GM10266 (cell line): ENCODE results near the gene ADGRB3.
"Not testable (repeated sequence)": the region's sequence is repeated elsewhere in the genome, so short reads cannot be mapped to it uniquely, and the experiment has no call there.

Experiments
- DNase-seq: peaks from one replicate; pipeline ENCODE4 v3.0.0; 2012; ENCODE audit errors: extremely low spot score
- CTCF ChIP-seq: IDR thresholded peaks from 2 replicates; pipeline ENCODE4 v1.5.1; 2012; ENCODE audit warnings: mild to moderate bottlenecking, low read depth; ENCODE audit not compliant: control insufficient read depth, insufficient read depth; ENCODE audit errors: missing control alignments

Gene ADGRB3

GRCh38 chr6:68737061-68737460 is 102.0 kb downstream of the ADGRB3 start:
- no peak for TF ChIP-seq CTCF
- DNase-seq, result no peak

GRCh38 chr6:68738039-68738438 is 103.0 kb downstream of the ADGRB3 start:
- no peak for TF ChIP-seq CTCF
- DNase-seq, result no peak

- no peak for TF ChIP-seq CTCF
- no peak for DNase-seq
Observed at GRCh38 chr6:68740828-68741500, 105.9 kb downstream of the ADGRB3 start.

- no peak for DNase-seq
- TF ChIP-seq CTCF, result no peak
Observed at GRCh38 chr6:68741501-68742386, 106.7 kb downstream of the ADGRB3 start.

GRCh38 chr6:68743099-68743498 is 108.0 kb downstream of the ADGRB3 start:
- no peak for TF ChIP-seq CTCF
- no peak for DNase-seq

- DNase-seq, result not testable (repeated sequence)
Observed at GRCh38 chr6:68744376-68744775, 109.3 kb downstream of the ADGRB3 start.

GRCh38 chr6:68746376-68746775 is 111.3 kb downstream of the ADGRB3 start:
- TF ChIP-seq CTCF, result no peak
- no peak for DNase-seq
